ENCODE results near the gene CASKIN1.
"Not testable (repeated sequence)": the region's sequence is repeated elsewhere in the genome, so short reads cannot be mapped to it uniquely, and the experiment has no call there.

Gene CASKIN1

GRCh38 chr16:2210009-2210332 is 13.6 kb upstream of the CASKIN1 start:
- DNase-seq = no peak

- no peak for DNase-seq
Observed at GRCh38 chr16:2209258-2210008, 13.0 kb upstream of the CASKIN1 start.

- no peak for DNase-seq
Observed at GRCh38 chr16:2208772-2209171, 12.4 kb upstream of the CASKIN1 start.

DNA sequence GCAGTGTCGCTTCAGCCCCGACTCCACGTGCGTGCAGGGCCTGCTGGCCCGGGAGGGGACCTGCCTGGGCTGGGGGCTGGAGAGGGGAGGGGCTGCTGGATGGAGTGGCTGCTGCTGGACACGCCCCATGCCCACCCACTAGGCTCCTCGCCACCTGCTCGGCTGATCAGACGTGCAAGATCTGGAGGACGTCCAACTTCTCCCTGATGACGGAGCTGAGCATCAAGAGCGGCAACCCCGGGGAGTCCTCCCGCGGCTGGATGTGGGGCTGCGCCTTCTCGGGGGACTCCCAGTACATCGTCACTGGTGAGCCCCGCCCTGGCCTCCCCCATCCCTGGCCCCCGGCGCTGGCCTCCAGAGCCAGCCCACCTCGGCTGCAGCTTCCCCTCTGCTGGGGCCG is 11.9 kb upstream of the CASKIN1 start:
- no peak for DNase-seq

GRCh38 chr16:2207872-2208271 is 11.5 kb upstream of the CASKIN1 start:
- no peak for DNase-seq

- DNase-seq = no peak
Observed at GRCh38 chr16:2206780-2207433, 10.5 kb upstream of the CASKIN1 start.

- DNase-seq = no peak
Observed at GRCh38 chr16:2206420-2206779, 10.0 kb upstream of the CASKIN1 start.

GRCh38 chr16:2205967-2206313 is 9.5 kb upstream of the CASKIN1 start:
- no peak for DNase-seq

GRCh38 chr16:2205104-2205966 is 8.9 kb upstream of the CASKIN1 start, which contains the start of gene MLST8:
Gene MLST8 (plus strand): TSS chr16:2205454. CDS start chr16:2206086, 632 bp downstream.
- DNase-seq = peak; percentile 84 to 88

DNA sequence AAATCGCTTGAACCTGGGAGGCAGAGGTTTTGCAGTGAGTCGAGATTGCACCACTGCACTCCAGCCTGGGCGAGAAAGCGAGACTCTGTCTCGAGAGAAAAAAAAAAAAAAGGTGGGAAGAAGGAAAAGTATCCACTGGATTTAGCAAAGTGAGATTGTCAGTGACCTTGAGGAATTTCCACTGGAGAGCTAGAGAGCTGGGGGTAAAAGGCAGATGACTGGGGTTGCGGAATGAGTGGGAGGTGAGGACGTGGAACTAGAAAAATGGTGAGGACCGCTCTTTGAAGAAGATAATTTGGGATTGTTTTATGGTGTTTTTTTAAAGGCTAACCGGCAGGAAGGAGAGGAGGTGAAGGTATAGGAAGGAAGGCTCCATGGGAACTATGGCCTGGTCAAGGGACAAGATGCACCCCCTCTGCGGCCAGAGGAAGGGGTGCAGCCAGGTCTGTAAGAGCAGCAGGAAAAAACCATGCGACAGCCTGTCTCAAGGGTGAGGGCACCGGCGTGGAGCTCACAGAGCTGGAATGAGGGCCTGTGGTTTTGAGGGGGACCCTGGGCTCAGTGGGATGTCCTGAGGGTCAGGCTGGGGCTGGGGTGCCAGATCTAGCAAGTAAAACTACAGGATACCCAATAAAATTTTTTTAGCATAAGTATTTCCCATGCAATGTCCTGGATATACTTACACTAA is 8.2 kb upstream of the CASKIN1 start:
- DNase-seq = no peak

- DNase-seq = not testable (repeated sequence)
Observed at GRCh38 chr16:2203119-2203688, 6.8 kb upstream of the CASKIN1 start.

GRCh38 chr16:2200313-2200712 is 3.9 kb upstream of the CASKIN1 start:
- DNase-seq = no peak

DNA sequence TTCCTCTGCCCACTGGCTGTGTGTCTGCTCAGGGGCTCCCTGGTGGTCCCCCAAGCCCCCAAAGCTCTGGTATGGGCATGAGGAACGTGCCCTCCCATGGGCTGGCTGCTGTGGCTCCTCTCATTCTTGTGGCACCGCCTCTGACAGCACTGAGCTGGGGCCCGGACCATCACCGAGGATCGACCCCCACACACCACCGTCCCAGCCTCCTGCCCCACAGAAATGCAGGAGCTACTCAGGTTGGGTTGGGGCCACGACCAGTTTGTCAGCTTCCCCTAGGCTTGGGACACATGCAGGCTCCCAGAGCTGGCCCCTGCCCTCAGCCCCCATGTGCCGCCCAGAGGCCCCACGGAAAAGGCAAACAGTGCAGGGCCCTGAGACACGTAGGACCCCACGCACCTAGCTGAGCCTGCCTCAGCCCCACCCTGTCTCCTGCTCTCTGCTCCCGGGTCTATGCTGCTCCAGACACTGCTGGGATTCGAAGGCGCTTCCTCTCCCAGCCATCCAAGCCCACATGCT is 3.3 kb upstream of the CASKIN1 start:
- DNase-seq = no peak

GRCh38 chr16:2199095-2199494 is 2.7 kb upstream of the CASKIN1 start:
- no peak for DNase-seq

DNA sequence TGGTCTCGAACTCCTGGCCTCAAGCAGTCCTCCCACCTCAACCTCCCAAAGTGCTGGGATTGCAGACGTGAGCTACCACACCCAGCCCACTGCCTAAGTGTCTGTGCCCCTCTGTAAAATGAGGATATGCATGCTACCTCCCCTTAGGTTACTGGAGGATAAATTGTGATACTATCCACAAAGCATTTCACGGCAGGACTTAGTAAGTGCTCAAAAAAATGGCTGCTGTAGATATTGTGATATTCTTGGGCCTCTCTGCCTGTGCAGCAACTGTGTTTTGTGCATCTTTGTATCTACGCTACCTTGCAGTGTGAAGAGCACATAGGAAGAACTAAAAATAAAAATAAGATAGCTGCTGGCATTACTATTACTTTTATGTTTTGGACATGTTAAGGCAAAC is 1.9 kb upstream of the CASKIN1 start:
- DNase-seq = no peak

DNA sequence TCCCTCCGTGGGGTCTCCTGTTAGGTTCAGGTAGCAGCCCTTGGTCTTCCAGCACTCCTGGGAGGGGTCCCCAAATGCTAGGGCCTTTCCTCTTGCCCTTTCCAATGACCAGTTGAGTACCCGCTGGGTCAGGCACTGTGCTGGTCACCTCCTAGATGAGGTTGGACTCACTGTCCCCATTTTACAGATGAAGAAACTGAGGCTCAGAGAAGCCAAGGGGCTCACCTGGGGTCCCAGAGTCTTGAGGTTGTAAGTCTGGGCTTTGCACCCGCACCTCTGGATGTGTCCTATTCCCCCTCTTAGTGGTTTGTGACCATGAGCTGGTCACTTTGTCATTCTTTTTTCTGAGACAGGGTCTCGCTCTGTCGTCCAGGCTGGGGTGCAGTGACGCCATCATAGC is 1.4 kb upstream of the CASKIN1 start:
- DNase-seq = no peak

DNA sequence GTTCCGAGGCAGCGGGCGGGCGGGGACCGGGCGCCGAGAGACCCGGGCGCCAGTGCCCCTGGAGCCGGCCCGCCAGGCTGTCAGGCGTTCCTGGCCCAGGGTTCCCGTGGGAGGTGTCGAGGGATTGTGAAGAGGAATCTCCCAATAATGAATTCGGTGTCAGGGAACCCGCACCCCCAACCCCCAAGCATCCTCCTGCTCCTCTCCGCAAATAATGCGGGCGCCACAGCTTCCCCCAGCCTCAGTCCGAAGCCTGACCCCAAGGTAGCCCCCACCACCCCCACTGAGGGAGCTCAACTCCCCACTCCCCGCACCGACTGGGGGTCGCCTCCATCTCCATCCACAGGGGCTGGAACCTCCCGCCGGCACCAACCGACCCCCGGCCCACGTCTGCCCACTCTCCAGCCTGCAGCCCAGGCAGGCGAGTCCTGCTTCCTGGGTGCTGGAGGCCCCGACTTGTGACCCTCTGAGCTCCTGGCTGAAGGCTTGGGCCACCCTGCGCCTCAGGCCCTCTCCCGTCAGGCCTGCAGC is 641 bp upstream of the CASKIN1 start:
- DNase-seq = no peak

DNA sequence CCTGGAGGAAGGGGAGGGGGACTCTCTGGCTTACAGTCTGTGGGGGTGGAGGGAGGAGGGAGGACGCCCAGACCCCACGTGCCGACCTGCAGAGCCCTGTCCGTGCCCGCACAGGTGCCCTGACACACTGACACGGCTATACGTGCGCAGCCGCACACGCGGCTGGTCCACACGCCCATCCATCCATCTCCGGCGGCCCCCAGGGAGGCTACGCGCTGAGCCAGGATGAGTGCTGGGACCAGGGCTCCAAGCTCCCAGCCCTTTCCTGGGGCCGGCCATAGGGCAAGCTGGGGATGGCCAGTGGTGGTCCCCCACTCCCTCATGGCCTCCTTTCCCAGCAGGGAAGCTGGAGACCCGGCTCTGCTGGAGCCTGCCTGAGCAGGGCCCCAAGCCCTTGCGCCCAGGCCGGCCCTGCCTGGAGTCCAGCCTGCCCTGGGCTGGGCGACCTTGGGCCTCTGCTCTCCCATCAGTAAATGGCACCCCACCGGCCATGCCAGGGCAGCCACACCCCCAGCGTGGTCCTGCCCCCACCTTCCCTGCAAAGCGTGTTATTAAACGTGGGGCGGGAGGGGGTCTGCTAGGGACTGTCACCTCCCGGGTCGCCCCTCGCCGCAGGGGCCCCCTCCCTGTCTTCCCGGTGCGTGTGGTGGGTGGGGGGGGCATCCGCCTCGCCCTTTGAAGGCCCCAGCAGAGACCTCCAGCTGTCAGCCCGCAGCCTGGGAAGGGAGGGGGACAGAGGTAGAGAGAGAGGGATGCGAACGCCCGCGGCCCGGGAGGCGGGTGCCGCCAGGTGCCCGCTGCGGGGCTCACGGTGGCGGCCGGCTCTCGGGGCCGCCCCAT is 863 bp downstream of the CASKIN1 start:
- DNase-seq = no peak

DNA sequence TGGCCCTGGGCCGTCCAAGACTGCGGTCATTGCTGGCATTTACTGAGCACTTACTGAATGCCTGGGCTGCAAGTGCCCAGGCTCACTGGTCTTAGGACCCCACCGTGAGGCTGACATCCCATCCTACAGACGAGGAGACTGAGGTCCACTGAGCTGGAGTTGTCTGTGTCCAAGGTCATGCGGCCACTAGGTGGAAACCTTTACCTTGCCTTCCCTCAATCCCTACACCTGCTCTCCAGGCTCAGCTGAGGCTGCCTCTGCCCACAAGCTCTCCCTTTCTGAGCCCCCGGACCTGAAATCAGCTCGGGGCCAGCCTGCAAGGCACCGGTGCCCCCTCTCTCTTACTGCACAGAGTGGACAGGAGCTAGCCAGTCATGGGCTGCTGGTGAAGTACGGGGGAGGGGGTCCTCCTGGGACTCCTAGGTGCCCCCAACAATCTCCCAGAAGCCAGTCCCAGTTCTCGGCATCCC is 1.5 kb downstream of the CASKIN1 start:
- peak; percentile 42 to 46 for DNase-seq

- no peak for DNase-seq
Observed at GRCh38 chr16:2194166-2194834, 2.1 kb downstream of the CASKIN1 start.

GRCh38 chr16:2191446-2191706 is 5.0 kb downstream of the CASKIN1 start:
- no peak for DNase-seq
